Measurements from ENCODE around the gene LRCH1. TPM values are rescaled to one million over a fixed set of nuclear protein-coding genes. Genes with fewer than 3 reads are reported as not detected.

The LRCH1 gene
- total and polyA plus RNA-seq, 2 experiments from 2014 or later = 3.9 to 9.2 TPM

- peaks cover 12% of the 10 kb centered on the region for H3K27me3 Mint-ChIP-seq (ENCODE audit: insufficient read depth, low read depth, poor library complexity)
- TF ChIP-seq, protein P1, sequence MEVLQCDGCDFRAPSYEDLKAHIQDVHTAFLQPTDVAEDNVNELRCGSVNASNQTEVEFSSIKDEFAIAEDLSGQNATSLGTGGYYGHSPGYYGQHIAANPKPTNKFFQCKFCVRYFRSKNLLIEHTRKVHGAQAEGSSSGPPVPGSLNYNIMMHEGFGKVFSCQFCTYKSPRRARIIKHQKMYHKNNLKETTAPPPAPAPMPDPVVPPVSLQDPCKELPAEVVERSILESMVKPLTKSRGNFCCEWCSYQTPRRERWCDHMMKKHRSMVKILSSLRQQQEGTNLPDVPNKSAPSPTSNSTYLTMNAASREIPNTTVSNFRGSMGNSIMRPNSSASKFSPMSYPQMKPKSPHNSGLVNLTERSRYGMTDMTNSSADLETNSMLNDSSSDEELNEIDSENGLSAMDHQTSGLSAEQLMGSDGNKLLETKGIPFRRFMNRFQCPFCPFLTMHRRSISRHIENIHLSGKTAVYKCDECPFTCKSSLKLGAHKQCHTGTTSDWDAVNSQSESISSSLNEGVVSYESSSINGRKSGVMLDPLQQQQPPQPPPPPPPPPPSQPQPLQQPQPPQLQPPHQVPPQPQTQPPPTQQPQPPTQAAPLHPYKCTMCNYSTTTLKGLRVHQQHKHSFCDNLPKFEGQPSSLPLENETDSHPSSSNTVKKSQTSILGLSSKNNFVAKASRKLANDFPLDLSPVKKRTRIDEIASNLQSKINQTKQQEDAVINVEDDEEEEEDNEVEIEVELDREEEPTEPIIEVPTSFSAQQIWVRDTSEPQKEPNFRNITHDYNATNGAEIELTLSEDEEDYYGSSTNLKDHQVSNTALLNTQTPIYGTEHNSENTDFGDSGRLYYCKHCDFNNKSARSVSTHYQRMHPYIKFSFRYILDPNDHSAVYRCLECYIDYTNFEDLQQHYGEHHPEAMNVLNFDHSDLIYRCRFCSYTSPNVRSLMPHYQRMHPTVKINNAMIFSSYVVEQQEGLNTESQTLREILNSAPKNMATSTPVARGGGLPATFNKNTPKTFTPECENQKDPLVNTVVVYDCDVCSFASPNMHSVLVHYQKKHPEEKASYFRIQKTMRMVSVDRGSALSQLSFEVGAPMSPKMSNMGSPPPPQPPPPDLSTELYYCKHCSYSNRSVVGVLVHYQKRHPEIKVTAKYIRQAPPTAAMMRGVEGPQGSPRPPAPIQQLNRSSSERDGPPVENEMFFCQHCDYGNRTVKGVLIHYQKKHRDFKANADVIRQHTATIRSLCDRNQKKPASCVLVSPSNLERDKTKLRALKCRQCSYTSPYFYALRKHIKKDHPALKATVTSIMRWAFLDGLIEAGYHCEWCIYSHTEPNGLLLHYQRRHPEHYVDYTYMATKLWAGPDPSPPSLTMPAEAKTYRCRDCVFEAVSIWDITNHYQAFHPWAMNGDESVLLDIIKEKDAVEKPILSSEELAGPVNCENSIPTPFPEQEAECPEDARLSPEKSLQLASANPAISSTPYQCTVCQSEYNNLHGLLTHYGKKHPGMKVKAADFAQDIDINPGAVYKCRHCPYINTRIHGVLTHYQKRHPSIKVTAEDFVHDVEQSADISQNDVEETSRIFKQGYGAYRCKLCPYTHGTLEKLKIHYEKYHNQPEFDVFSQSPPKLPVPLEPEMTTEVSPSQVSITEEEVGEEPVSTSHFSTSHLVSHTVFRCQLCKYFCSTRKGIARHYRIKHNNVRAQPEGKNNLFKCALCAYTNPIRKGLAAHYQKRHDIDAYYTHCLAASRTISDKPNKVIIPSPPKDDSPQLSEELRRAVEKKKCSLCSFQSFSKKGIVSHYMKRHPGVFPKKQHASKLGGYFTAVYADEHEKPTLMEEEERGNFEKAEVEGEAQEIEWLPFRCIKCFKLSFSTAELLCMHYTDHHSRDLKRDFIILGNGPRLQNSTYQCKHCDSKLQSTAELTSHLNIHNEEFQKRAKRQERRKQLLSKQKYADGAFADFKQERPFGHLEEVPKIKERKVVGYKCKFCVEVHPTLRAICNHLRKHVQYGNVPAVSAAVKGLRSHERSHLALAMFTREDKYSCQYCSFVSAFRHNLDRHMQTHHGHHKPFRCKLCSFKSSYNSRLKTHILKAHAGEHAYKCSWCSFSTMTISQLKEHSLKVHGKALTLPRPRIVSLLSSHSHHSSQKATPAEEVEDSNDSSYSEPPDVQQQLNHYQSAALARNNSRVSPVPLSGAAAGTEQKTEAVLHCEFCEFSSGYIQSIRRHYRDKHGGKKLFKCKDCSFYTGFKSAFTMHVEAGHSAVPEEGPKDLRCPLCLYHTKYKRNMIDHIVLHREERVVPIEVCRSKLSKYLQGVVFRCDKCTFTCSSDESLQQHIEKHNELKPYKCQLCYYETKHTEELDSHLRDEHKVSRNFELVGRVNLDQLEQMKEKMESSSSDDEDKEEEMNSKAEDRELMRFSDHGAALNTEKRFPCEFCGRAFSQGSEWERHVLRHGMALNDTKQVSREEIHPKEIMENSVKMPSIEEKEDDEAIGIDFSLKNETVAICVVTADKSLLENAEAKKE (CRISPR knock-in tag; IDR thresholded peaks at IDR 0.05) = no peak
- TF ChIP-seq, protein P2, sequence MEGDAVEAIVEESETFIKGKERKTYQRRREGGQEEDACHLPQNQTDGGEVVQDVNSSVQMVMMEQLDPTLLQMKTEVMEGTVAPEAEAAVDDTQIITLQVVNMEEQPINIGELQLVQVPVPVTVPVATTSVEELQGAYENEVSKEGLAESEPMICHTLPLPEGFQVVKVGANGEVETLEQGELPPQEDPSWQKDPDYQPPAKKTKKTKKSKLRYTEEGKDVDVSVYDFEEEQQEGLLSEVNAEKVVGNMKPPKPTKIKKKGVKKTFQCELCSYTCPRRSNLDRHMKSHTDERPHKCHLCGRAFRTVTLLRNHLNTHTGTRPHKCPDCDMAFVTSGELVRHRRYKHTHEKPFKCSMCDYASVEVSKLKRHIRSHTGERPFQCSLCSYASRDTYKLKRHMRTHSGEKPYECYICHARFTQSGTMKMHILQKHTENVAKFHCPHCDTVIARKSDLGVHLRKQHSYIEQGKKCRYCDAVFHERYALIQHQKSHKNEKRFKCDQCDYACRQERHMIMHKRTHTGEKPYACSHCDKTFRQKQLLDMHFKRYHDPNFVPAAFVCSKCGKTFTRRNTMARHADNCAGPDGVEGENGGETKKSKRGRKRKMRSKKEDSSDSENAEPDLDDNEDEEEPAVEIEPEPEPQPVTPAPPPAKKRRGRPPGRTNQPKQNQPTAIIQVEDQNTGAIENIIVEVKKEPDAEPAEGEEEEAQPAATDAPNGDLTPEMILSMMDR (conservative IDR thresholded peaks at IDR 0.05; ENCODE audit: low read depth in 2 of 2) = no peak
- TF ChIP-seq ETS1 (IDR thresholded peaks at IDR 0.05) = no peak
- Histone ChIP-seq H3K27me3 (ENCODE audit: insufficient read depth) (no peaks in the 10 kb centered on the region), H3F3A (replicated peaks; ENCODE audit: low read depth) (no peaks in the 10 kb centered on the region), H3K9me2 (ENCODE audit: insufficient read depth) (no peaks in the 10 kb centered on the region; the same call in 1 of the 2 replicates), H4K20me1 (replicated peaks; ENCODE audit: insufficient read depth) (no peaks in the 10 kb centered on the region; the same call in 1 of the 2 replicates), H3K36me3 (ENCODE audit: insufficient read depth) (no peaks in the 10 kb centered on the region), H3K4me2 (no peak overlapping the region), H3K4me1 (ENCODE audit: insufficient read depth) (peaks cover 7% of the 10 kb centered on the region), H3K27ac (ENCODE audit: low read depth) (no peak overlapping the region), H3K4me3 (no peak overlapping the region), H3K79me2 (replicated peaks; ENCODE audit: insufficient read depth) (peaks cover 29% of the 10 kb centered on the region), H2AFZ (no peak overlapping the region)
- DNase-seq (ENCODE audit: low spot score) (no peak), ATAC-seq (no peak)
- peaks cover 3% of the 10 kb centered on the region; the same call in 2 of the 3 replicates for H3K9me3 Mint-ChIP-seq
- no peak overlapping the region for H3K27ac Mint-ChIP-seq
- H3K4me1 Mint-ChIP-seq = peaks cover 38% of the 10 kb centered on the region
- H3K36me3 Mint-ChIP-seq (ENCODE audit: low read depth) = peaks cover 3% of the 10 kb centered on the region; the same call in 1 of the 3 replicates
- H3K4me3 Mint-ChIP-seq = no peak overlapping the region
Observed at GRCh38 chr13:46636451-46636850, 83.5 kb downstream of the LRCH1 start.
